Measurements from ENCODE around the gene PLXNA3. TPM values are rescaled to one million over a fixed set of nuclear protein-coding genes. Genes with fewer than 3 reads are reported as not detected.

The PLXNA3 gene
- total and polyA plus RNA-seq, 8 donors: 2.3 to 296 (median 13.9) TPM

GRCh38 chrX:154435171-154435733, 22.8 kb upstream of the PLXNA3 start:
- Histone ChIP-seq H3K4me1 (peaks cover 0 to 54% (median 24%) of the 10 kb centered on the region in 4 donors), H3K27me3 (no peaks in the 10 kb centered on the region), H3K27ac (no peak overlapping the region), H3K4me3 (no peak overlapping the region), H3K9me3 (peaks cover 0 to 3% (median 0%) of the 10 kb centered on the region in 4 donors), H3K36me3 (peaks cover 4 to 60% (median 47%) of the 10 kb centered on the region in 4 donors)
- DNase-seq: no peak
- WGBS, 5 donors: 90 to 97% (median 92%) methylated on average over 13 to 19 of the region's 19 CpGs
- no peak for TF ChIP-seq POLR2AphosphoS5 (IDR thresholded peaks at IDR 0.05)
- TF ChIP-seq POLR2A (IDR thresholded peaks at IDR 0.05): no peak
- TF ChIP-seq CTCF (IDR thresholded peaks at IDR 0.05): no peak
- no peak for TF ChIP-seq EP300 (IDR thresholded peaks at IDR 0.05)
- intact Hi-C loops (cut with DNase I; ENCODE audit: low total_unique reads): no loop called here

GRCh38 chrX:154436374-154436982, 21.6 kb upstream of the PLXNA3 start:
- 7 to 43% (median 34%) methylated on average over 9 to 41 of the region's 78 CpGs for WGBS, 5 donors
- Histone ChIP-seq H3K36me3 (peaks cover 4 to 73% (median 58%) of the 10 kb centered on the region in 4 donors), H3K4me1 (peaks cover 0 to 47% (median 19%) of the 10 kb centered on the region in 4 donors), H3K27ac (peak overlapping the region; percentile 81 to 95 (median 87)), H3K4me3 (peak overlapping the region; percentile 70 to 88 (median 76)), H3K9me3 (peaks cover 0 to 3% (median 0%) of the 10 kb centered on the region in 4 donors), H3K27me3 (no peaks in the 10 kb centered on the region)
- no peak for TF ChIP-seq POLR2A (IDR thresholded peaks at IDR 0.05)
- no peak for TF ChIP-seq EP300 (IDR thresholded peaks at IDR 0.05)
- no peak for TF ChIP-seq POLR2AphosphoS5 (IDR thresholded peaks at IDR 0.05)
- no peak for TF ChIP-seq CTCF (IDR thresholded peaks at IDR 0.05)
- peak in 1 of 2 donors; percentile 71 for DNase-seq
- intact Hi-C loops (cut with DNase I; ENCODE audit: low total_unique reads): no loop called here

- intact Hi-C loops (cut with DNase I; ENCODE audit: low total_unique reads): no loop called here
- TF ChIP-seq CTCF (IDR thresholded peaks at IDR 0.05) (no peak), POLR2AphosphoS5 (IDR thresholded peaks at IDR 0.05) (peak in 2 of 3 donors; percentile 26 to 39), EP300 (IDR thresholded peaks at IDR 0.05) (no peak), POLR2A (IDR thresholded peaks at IDR 0.05) (no peak)
- Histone ChIP-seq H3K36me3 (peaks cover 2 to 77% (median 59%) of the 10 kb centered on the region in 4 donors), H3K9me3 (peaks cover 0 to 3% (median 0%) of the 10 kb centered on the region in 4 donors), H3K4me3 (peak within 1 kb of the TSS; percentile 70 to 88 (median 76)), H3K27ac (peak within 1 kb of the TSS; percentile 81 to 95 (median 87)), H3K27me3 (no peaks in the 10 kb centered on the region), H3K4me1 (peaks cover 0 to 40% (median 18%) of the 10 kb centered on the region in 4 donors)
- DNase-seq: peak; percentile 43 to 78
- WGBS, 5 donors: 0 to 39% (median 1%) methylated on average over 3 to 57 of the region's 93 CpGs
Measured at GRCh38 chrX:154436983-154437752, 20.9 kb upstream of the PLXNA3 start, which contains the start of gene GDI1. TSS of gene GDI1 (plus strand) at chrX:154437154. CDS start at chrX:154437255, 101 bp downstream.
